DOHH2 (cell line): ENCODE results near the gene CELF5.
"Not testable (repeated sequence)": the region's sequence is repeated elsewhere in the genome, so short reads cannot be mapped to it uniquely, and the experiment has no call there.

Source experiments
- EZH2phosphoT487 ChIP-seq: fragments of 200-600 bp; sonication (generic); IDR thresholded peaks from 2 replicates; pipeline ENCODE4 v1.6.1; 2017; ENCODE audit warnings: borderline replicate concordance, mild to moderate bottlenecking, antibody characterized with exemption, low read length, moderate library complexity, mixed read lengths
- TF ChIP-seq, protein P1 (sequence below): fragments of 200-600 bp; sonication (generic); IDR thresholded peaks from one replicate; pipeline ENCODE4 v1.5.1; 2014; ENCODE audit warnings: antibody characterized with exemption, mild to moderate bottlenecking, low read depth, low read length; ENCODE audit not compliant: poor library complexity, severe bottlenecking

DNA sequence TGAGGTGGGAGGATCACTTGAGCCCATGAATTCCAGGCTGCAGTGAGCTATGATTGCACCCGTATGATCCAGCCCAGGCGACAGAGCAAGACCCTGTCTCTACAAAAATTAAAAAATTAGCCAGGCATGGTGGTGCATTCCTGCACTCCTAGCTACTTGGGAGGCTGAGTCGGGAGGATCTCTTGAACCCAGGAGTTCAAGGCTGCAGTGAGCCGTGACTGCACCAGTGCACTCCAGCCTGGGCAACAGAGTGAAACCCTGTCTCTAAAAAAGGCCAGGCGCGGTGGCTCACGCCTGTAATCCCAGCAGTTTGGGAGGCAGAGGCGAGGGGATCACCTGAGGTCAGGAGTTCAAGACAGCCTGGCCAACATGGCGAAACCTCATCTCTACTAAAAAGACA lies 118.5 kb downstream of the CELF5 start:
- TF ChIP-seq, protein P1, sequence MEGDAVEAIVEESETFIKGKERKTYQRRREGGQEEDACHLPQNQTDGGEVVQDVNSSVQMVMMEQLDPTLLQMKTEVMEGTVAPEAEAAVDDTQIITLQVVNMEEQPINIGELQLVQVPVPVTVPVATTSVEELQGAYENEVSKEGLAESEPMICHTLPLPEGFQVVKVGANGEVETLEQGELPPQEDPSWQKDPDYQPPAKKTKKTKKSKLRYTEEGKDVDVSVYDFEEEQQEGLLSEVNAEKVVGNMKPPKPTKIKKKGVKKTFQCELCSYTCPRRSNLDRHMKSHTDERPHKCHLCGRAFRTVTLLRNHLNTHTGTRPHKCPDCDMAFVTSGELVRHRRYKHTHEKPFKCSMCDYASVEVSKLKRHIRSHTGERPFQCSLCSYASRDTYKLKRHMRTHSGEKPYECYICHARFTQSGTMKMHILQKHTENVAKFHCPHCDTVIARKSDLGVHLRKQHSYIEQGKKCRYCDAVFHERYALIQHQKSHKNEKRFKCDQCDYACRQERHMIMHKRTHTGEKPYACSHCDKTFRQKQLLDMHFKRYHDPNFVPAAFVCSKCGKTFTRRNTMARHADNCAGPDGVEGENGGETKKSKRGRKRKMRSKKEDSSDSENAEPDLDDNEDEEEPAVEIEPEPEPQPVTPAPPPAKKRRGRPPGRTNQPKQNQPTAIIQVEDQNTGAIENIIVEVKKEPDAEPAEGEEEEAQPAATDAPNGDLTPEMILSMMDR: not testable (repeated sequence)
- TF ChIP-seq EZH2phosphoT487: not testable (repeated sequence)
